Trophoblast cell (in vitro differentiated cells and primary cell): ENCODE measurements around the gene NRL.

Source experiments
- DNase-seq, 2 donors: peaks; one replicate each; pipeline ENCODE4 v3.0.0-alpha.2; 2016
- H2AFZ ChIP-seq: 2 replicates; pipeline ENCODE4 v1.6.1; 2013; ENCODE audit warnings: low read length, moderate library complexity, mild to moderate bottlenecking; ENCODE audit not compliant: insufficient read depth, poor library complexity
- H2AK5ac ChIP-seq: 2 replicates; pipeline ENCODE4 v1.6.1; 2013; ENCODE audit warnings: mild to moderate bottlenecking, low read length
- H2BK120ac ChIP-seq: 2 replicates; pipeline ENCODE4 v1.6.1; 2013; ENCODE audit warnings: low read length, mild to moderate bottlenecking, moderate library complexity; ENCODE audit not compliant: insufficient read depth, poor library complexity
- H2BK12ac ChIP-seq: 2 replicates; pipeline ENCODE4 v1.6.1; 2013; ENCODE audit warnings: mild to moderate bottlenecking, low read length, moderate library complexity
- H2BK5ac ChIP-seq: 2 replicates; pipeline ENCODE4 v1.6.1; 2013; ENCODE audit warnings: low read length, low read depth, moderate library complexity, mild to moderate bottlenecking; ENCODE audit not compliant: poor library complexity
- H3K14ac ChIP-seq: 2 replicates; pipeline ENCODE4 v1.6.1; 2013; ENCODE audit warnings: mild to moderate bottlenecking, low read length
- H3K18ac ChIP-seq: 2 replicates; pipeline ENCODE4 v1.6.1; 2013; ENCODE audit warnings: mild to moderate bottlenecking, low read length
- H3K23ac ChIP-seq: 2 replicates; pipeline ENCODE4 v1.6.1; 2013; ENCODE audit warnings: low read length
- H3K27ac ChIP-seq: 2 replicates; pipeline ENCODE4 v1.5.1; 2013; ENCODE audit warnings: low read depth, mild to moderate bottlenecking, inconsistent platforms, low read length, moderate library complexity
- H3K27me3 ChIP-seq: 2 replicates; pipeline ENCODE4 v1.6.1; 2013; ENCODE audit warnings: inconsistent platforms, mild to moderate bottlenecking, low read length, moderate library complexity; ENCODE audit not compliant: insufficient read depth
- H3K36me3 ChIP-seq, 2 experiments: 1 replicate in 1 of 2; 2 replicates in 1 of 2; pipeline ENCODE4 v1.6.1; 2013; ENCODE audit warnings: low read length in 2 of 2, mild to moderate bottlenecking in 2 of 2, moderate library complexity in 1 of 2; ENCODE audit not compliant: insufficient read depth in 2 of 2, control insufficient read depth in 1 of 2
- H3K4ac ChIP-seq: 2 replicates; pipeline ENCODE4 v1.6.1; 2013; ENCODE audit warnings: low read depth, mild to moderate bottlenecking, low read length, moderate library complexity
- H3K4me1 ChIP-seq, 2 experiments: 1 replicate in 1 of 2; 2 replicates in 1 of 2; pipeline ENCODE4 v1.6.1; 2013; ENCODE audit warnings: low read length in 2 of 2, mild to moderate bottlenecking in 2 of 2, moderate library complexity in 1 of 2; ENCODE audit not compliant: insufficient read depth in 2 of 2, control insufficient read depth in 1 of 2
- H3K4me2 ChIP-seq: 2 replicates; pipeline ENCODE4 v1.6.1; 2013; ENCODE audit warnings: inconsistent platforms, mild to moderate bottlenecking, low read length, moderate library complexity
- H3K4me3 ChIP-seq: 2 replicates; pipeline ENCODE4 v1.5.1; 2013; ENCODE audit warnings: mild to moderate bottlenecking, low read depth, low read length, inconsistent platforms
- H3K79me1 ChIP-seq: one replicate; pipeline ENCODE4 v1.6.1; 2013; ENCODE audit warnings: low read length
- H3K79me2 ChIP-seq: 2 replicates; pipeline ENCODE4 v1.6.1; 2013; ENCODE audit warnings: low read length, mild to moderate bottlenecking; ENCODE audit not compliant: control insufficient read depth, insufficient read depth, poor library complexity
- H3K9ac ChIP-seq: 2 replicates; pipeline ENCODE4 v1.6.1; 2013; ENCODE audit warnings: mild to moderate bottlenecking, low read length
- H3K9me3 ChIP-seq: 2 replicates; pipeline ENCODE4 v1.6.1; 2013; ENCODE audit warnings: low read depth, mild to moderate bottlenecking, control low read depth, inconsistent platforms, low read length; ENCODE audit not compliant: insufficient read depth
- H4K12ac ChIP-seq: 2 replicates; pipeline ENCODE4 v1.6.1; 2013; ENCODE audit warnings: low read depth, mild to moderate bottlenecking, low read length, moderate library complexity
- H4K8ac ChIP-seq: 2 replicates; pipeline ENCODE4 v1.6.1; 2013; ENCODE audit warnings: low read depth, mild to moderate bottlenecking, low read length, moderate library complexity
- H4K91ac ChIP-seq: one replicate; pipeline ENCODE4 v1.6.1; 2013; ENCODE audit warnings: low read depth, mild to moderate bottlenecking, low read length, moderate library complexity
- WGBS: extraction: QIAGEN DNeasy Blood & Tissue Kit; methylation state at CpG from one replicate; pipeline ENCODE4 v1.1.7; 2013; ENCODE audit warnings: missing lambda C conversion rate; ENCODE audit not compliant: insufficient read length, insufficient coverage; ENCODE audit errors: extremely low coverage; 5-methylcytosine and 5-hydroxymethylcytosine counted together

Gene NRL

DNA sequence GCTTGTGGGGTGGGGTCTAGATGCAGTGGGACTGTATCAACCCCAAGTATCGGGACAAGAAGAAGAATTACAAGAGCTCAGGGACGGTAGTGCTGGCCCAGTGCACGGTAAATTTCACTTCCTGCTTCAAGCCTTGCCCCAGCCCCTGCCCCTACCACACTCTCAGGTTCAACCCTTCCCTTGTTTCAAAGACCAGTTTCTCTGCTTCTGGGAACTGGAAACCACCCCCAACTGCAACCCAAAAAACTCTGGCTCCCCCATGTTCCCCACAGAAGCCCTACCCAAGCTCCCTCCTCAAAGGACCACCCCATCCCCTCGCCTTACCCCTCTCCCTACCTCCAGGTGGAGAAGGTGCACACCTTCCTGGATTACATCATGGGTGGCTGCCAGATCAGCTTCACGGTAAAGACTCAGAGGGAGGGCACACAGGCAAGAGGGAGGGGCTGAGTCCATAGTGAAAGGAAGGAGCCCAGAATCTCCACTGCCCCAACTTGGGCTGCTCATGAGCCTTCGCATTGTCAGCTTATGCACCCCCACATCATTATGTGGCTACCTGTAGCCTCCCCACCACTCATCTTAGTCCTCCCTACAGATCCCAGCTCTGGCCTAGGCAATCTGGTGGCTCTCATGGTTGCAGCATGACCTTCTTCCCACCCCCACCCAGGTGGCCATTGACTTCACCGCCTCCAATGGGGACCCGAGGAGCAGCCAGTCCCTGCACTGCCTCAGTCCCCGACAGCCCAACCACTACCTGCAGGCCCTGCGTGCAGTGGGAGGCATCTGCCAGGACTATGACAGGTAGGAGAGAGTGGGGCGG is 39.1 kb downstream of the NRL start:
- Histone ChIP-seq H3K79me2 (no peaks in the 10 kb centered on the region), H3K9me3 (peaks cover 3% of the 10 kb centered on the region), H3K14ac (no peak overlapping the region), H4K91ac (no peak overlapping the region), H3K4me3 (no peak overlapping the region), H3K23ac (no peak overlapping the region), H2AK5ac (no peak overlapping the region), H3K4ac (no peak overlapping the region), H3K4me2 (no peak overlapping the region), H3K36me3 (no peaks in the 10 kb centered on the region), H3K9ac (no peak overlapping the region), H3K4me1 (peaks cover 0 to under 1% of the 10 kb centered on the region in 2 experiments), H2BK12ac (no peak overlapping the region), H3K27ac (no peak overlapping the region), H3K79me1 (no peaks in the 10 kb centered on the region), H4K8ac (no peak overlapping the region), H2BK5ac (no peak overlapping the region), H2AFZ (no peak overlapping the region), H2BK120ac (no peak overlapping the region), H4K12ac (no peak overlapping the region), H3K18ac (no peak overlapping the region), H3K27me3 (peaks cover 2% of the 10 kb centered on the region)
- no CpG with 5 or more reads among the region's 11 CpGs for WGBS
- no peak for DNase-seq

DNA sequence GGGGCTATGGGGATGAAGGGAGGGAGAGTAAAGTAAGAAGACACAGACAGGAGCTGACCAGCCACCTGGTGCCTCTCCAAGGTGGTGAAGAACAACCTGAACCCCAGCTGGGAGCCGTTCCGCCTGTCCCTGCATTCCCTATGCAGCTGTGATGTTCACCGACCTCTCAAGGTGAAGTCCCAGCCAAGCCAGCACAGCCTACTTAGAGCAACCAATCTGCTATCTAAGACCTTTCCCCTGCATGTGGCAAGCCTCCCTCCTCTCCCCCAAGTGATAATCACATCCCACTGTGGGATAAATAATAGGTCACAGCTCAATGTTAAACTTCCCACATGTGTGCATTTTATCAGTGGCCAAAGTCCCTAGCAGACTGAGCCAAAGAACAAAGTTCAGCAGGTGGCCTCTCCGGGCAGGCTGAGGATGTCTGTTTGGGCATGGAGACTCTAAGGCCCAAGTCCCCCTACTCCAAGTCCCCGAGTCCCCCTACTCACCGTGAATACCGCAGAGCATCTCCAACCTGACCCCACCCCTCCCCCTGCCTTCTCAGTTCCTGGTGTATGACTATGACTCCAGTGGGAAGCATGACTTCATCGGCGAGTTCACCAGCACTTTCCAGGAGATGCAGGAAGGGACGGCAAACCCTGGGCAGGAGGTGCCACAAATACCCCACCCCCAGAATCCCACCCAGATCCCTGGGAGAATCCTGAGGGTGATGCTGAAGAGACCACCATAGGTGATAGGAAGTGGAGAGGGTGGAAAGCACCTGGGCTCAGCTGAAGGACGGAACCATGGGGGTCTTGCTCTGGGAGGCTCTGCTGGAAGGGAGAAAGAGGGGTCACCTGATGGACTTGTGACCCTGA is 39.9 kb downstream of the NRL start:
- Histone ChIP-seq H3K27me3 (no peaks in the 10 kb centered on the region), H4K91ac (no peak overlapping the region), H3K79me2 (no peaks in the 10 kb centered on the region), H2BK120ac (no peak overlapping the region), H3K9me3 (peaks cover 3% of the 10 kb centered on the region), H3K14ac (no peak overlapping the region), H3K4ac (no peak overlapping the region), H2AK5ac (no peak overlapping the region), H3K4me1 (no peaks in the 10 kb centered on the region), H3K79me1 (no peaks in the 10 kb centered on the region), H3K4me2 (no peak overlapping the region), H2AFZ (no peak overlapping the region), H3K27ac (no peak overlapping the region), H2BK5ac (no peak overlapping the region), H2BK12ac (no peak overlapping the region), H3K9ac (no peak overlapping the region), H3K4me3 (no peak overlapping the region), H3K18ac (no peak overlapping the region), H3K36me3 (no peaks in the 10 kb centered on the region), H3K23ac (no peak overlapping the region), H4K8ac (no peak overlapping the region), H4K12ac (no peak overlapping the region)
- no peak for DNase-seq
- WGBS, result no CpG with 5 or more reads among the region's 11 CpGs

DNA sequence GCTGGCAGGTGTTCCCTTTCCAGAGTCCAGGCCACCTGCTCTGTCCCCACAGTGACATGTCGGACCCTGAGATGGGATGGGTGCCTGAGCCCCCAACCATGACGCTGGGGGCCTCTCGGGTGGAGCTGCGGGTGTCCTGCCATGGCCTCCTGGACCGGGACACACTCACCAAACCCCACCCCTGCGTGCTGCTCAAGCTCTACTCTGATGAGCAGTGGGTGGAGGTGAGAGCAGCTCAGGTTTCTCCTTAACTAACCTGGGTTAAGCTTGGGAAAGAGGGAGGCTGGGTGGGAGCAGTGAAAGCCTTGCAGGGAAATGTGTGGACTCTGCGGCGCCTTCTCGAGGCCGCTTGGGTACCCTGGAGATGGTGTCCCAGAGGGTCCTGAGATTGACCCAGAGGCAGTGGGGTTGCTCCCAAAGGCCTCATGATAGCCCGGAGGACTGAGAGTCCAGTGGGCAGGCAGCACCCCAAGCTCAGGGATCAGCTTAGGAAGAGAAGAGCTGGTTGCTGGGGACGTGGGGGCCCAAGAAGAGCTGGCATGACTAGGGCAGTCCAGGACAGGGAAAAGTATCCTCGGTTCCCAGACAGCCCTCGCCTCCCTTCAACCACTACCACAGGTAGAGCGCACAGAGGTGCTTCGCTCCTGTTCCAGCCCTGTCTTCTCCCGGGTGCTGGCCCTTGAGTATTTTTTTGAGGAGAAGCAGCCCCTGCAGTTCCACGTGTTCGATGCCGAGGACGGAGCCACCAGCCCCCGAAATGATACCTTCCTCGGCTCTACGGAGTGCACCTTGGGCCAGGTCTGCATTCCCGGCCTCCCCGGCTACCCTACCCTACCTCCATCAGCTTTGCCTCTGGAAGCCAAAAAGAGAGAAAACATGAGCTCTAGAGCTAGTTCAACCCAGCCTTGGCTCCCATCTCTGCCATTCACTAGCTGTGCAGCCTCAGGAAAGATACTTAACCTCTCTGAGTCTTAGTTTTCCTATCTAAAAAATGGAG is 41.6 kb downstream of the NRL start:
- Histone ChIP-seq H3K23ac (no peak overlapping the region), H2BK120ac (no peak overlapping the region), H3K4me1 (no peaks in the 10 kb centered on the region), H2AFZ (no peak overlapping the region), H2BK12ac (no peak overlapping the region), H3K14ac (no peak overlapping the region), H3K9ac (no peak overlapping the region), H4K12ac (no peak overlapping the region), H3K18ac (no peak overlapping the region), H3K36me3 (no peaks in the 10 kb centered on the region), H2AK5ac (no peak overlapping the region), H3K79me1 (no peaks in the 10 kb centered on the region), H2BK5ac (no peak overlapping the region), H4K91ac (no peak overlapping the region), H3K79me2 (no peaks in the 10 kb centered on the region), H3K27ac (no peak overlapping the region), H3K27me3 (no peaks in the 10 kb centered on the region), H3K4me3 (no peak overlapping the region), H3K4ac (no peak overlapping the region), H4K8ac (no peak overlapping the region), H3K4me2 (no peak overlapping the region), H3K9me3 (peaks cover 3% of the 10 kb centered on the region)
- no peak for DNase-seq
- WGBS, result no CpG with 5 or more reads among the region's 26 CpGs

DNA sequence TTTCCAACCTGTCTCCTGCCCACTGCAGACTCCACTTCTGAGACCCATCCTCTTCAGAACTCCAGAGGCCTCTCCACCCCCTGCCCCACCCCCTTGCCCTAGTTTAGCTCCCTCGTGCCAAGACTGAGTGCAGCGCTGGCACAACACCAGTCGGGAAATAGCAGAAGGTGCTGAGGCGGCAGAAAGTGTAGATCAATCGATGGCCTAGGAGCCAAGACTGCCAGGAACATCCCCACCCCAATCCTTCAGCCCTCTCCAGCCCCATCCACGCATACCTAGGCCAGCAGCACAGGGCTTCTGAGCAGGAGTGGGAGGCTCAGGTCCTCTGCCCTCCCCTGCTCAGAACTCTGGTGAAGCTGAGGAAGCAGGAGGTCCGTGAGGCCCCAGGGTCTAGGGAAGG is 42.3 kb downstream of the NRL start:
- no peak overlapping the region for H3K27ac ChIP-seq
- WGBS, result no CpG with 5 or more reads among the region's 7 CpGs

More for the DNA sequence above, 42.3 kb downstream of the NRL start:
- Histone ChIP-seq H3K14ac (no peak overlapping the region), H3K27me3 (no peaks in the 10 kb centered on the region), H3K4me2 (no peak overlapping the region), H4K8ac (no peak overlapping the region), H3K4me1 (no peaks in the 10 kb centered on the region), H4K12ac (no peak overlapping the region), H2BK12ac (no peak overlapping the region), H3K9ac (no peak overlapping the region), H3K79me1 (no peaks in the 10 kb centered on the region), H3K36me3 (no peaks in the 10 kb centered on the region), H2BK120ac (no peak overlapping the region), H4K91ac (no peak overlapping the region), H3K9me3 (peaks cover 3% of the 10 kb centered on the region), H2BK5ac (no peak overlapping the region), H3K4me3 (no peak overlapping the region), H3K4ac (no peak overlapping the region), H2AFZ (no peak overlapping the region), H3K18ac (no peak overlapping the region), H3K23ac (no peak overlapping the region), H3K79me2 (no peaks in the 10 kb centered on the region), H2AK5ac (no peak overlapping the region)
- DNase-seq, result no peak
